Forelimb muscle (tissue), 1 donor: Measurements from ENCODE around the gene DENND11. TPM values are rescaled to one million over a fixed set of nuclear protein-coding genes. Genes with fewer than 3 reads are reported as not detected.

Experiments
- DNase-seq: peaks from one replicate; pipeline ENCODE4 v3.0.0-alpha.2; 2013; ENCODE audit warnings: low read depth
- polyA plus RNA-seq: library from polyadenylated mRNA; unstranded; fragments of 120-200 nt; gene quantifications from one replicate; pipeline ENCODE4 v1.2.1, GENCODE V29; 2013; ENCODE audit not compliant: insufficient read length

DENND11 gene
- polyA plus RNA-seq, result 7.7 TPM

GRCh38 chr7:141702047-141702567 lies at the start of gene DENND11:
Gene DENND11 (minus strand): TSS chr7:141702166. CDS start chr7:141702153, 13 bp downstream.
- no peak for DNase-seq

- no peak for DNase-seq
These were observed 46.4 kb upstream of the DENND11 start for GRCh38 chr7:141748396-141748795.

- no peak for DNase-seq
These were observed 42.2 kb upstream of the DENND11 start for GRCh38 chr7:141744131-141744530.

- no peak for DNase-seq
These were observed 40.3 kb upstream of the DENND11 start for GRCh38 chr7:141742229-141742628.

- no peak for DNase-seq
These were observed 37.3 kb upstream of the DENND11 start for GRCh38 chr7:141739250-141739649.

GRCh38 chr7:141738592-141739013 lies 36.6 kb upstream of the DENND11 start:
- DNase-seq, result no peak

- DNase-seq, result peak; percentile 92
These were observed 36.0 kb upstream of the DENND11 start, which contains the start of gene SSBP1 for GRCh38 chr7:141737836-141738591. Gene SSBP1 (plus strand): TSS chr7:141738358. CDS start chr7:141739167, 809 bp downstream.

GRCh38 chr7:141737118-141737835 lies 35.3 kb upstream of the DENND11 start:
- DNase-seq, result no peak

- no peak for DNase-seq
These were observed 29.6 kb upstream of the DENND11 start for GRCh38 chr7:141731476-141732149.

GRCh38 chr7:141729020-141729419 lies 27.1 kb upstream of the DENND11 start:
- DNase-seq, result no peak

- DNase-seq, result no peak
These were observed 20.6 kb upstream of the DENND11 start for GRCh38 chr7:141722529-141722928.

- no peak for DNase-seq
These were observed 15.5 kb upstream of the DENND11 start for GRCh38 chr7:141717450-141717849.

- no peak for DNase-seq
These were observed 14.1 kb upstream of the DENND11 start for GRCh38 chr7:141715794-141716689.

- DNase-seq, result no peak
These were observed 13.1 kb upstream of the DENND11 start for GRCh38 chr7:141715018-141715417.

GRCh38 chr7:141714571-141714970 lies 12.6 kb upstream of the DENND11 start:
- DNase-seq, result no peak

- DNase-seq, result no peak
These were observed 11.9 kb upstream of the DENND11 start for GRCh38 chr7:141713890-141714289.

- DNase-seq, result no peak
These were observed 10.8 kb upstream of the DENND11 start for GRCh38 chr7:141712603-141713255.

- no peak for DNase-seq
These were observed 8.3 kb upstream of the DENND11 start for GRCh38 chr7:141710301-141710700.

GRCh38 chr7:141709749-141710148 lies 7.8 kb upstream of the DENND11 start:
- DNase-seq, result no peak

- no peak for DNase-seq
These were observed 7.4 kb upstream of the DENND11 start for GRCh38 chr7:141709318-141709717.

GRCh38 chr7:141708351-141708750 lies 6.4 kb upstream of the DENND11 start, which contains the start of gene WEE2:
Gene WEE2 (plus strand): TSS chr7:141708353. CDS start chr7:141708759, 406 bp downstream.
- DNase-seq, result no peak
